Panc1 (cell line): Measurements from ENCODE around the gene INTS6. TPM values are rescaled to one million over a fixed set of nuclear protein-coding genes. Genes with fewer than 3 reads are reported as not detected.

Source experiments
- ATAC-seq: fragments of 200-7000 bp; cut with Tn5 transposase; 2 replicates; pipeline ENCODE4 v1.9.1; 2020; ENCODE audit warnings: mild to moderate bottlenecking, moderate library complexity
- BruUV-seq: library from RNA; stranded (reverse); fragments of 400-500 nt; replicated peaks from 2 replicates; lab custom pipeline; 2021; lab: Mats Ljungman, UMichigan
- CTCF ChIA-PET: fragments of 300-600 bp; sonication (Branson Sonifier 250); formaldehyde crosslinking; loops from one replicate; lab custom pipeline; 2022; ENCODE audit warnings: antibody characterized with exemption; lab: Charles Lee
- POLR2A ChIA-PET: fragments of 300-600 bp; sonication (Branson Sonifier 250); formaldehyde crosslinking; loops from one replicate; lab custom pipeline; 2022; ENCODE audit warnings: antibody characterized with exemption; lab: Charles Lee
- DNase-seq: peaks from one replicate; pipeline ENCODE4 v3.0.0-alpha.2; 2010; ENCODE audit warnings: low read depth, low spot score
- H3K27ac ChIP-seq: 2 replicates; pipeline ENCODE4 v1.5.1; 2011; ENCODE audit warnings: mild to moderate bottlenecking, low read length, inconsistent platforms
- H3K27me3 ChIP-seq: fragments of 200-500 bp; sonication (Bioruptor generic); 2 replicates; pipeline ENCODE4 v1.6.0; 2014; ENCODE audit warnings: low read length, inconsistent platforms; ENCODE audit not compliant: control insufficient read depth, insufficient read depth
- H3K36me3 ChIP-seq: fragments of 200-500 bp; sonication (Bioruptor generic); 2 replicates; pipeline ENCODE4 v1.5.1; 2014; ENCODE audit warnings: inconsistent platforms, mild to moderate bottlenecking, low read length, moderate library complexity; ENCODE audit not compliant: control insufficient read depth, insufficient read depth
- H3K4me1 ChIP-seq: 2 replicates; pipeline ENCODE4 v1.5.1; 2011; ENCODE audit warnings: inconsistent platforms, mild to moderate bottlenecking, low read length, moderate library complexity; ENCODE audit not compliant: control insufficient read depth, insufficient read depth
- H3K4me3 ChIP-seq, 2 experiments: 2 replicates each; pipeline ENCODE4 v1.5.1; 2011 to 2012; ENCODE audit warnings: low read depth in 2 of 2, low read length in 2 of 2, mild to moderate bottlenecking in 2 of 2, inconsistent platforms in 1 of 2, moderate library complexity in 1 of 2
- H3K9me3 ChIP-seq: fragments of 200-500 bp; sonication (Bioruptor generic); 2 replicates; pipeline ENCODE4 v1.5.1; 2014; ENCODE audit warnings: low read depth, mild to moderate bottlenecking, inconsistent platforms, low read length, moderate library complexity; ENCODE audit not compliant: control insufficient read depth, insufficient read depth
- CTCF ChIP-seq: fragments of 450-650 bp; IDR thresholded peaks from 2 replicates; pipeline ENCODE4 v1.5.1; 2017; ENCODE audit warnings: mild to moderate bottlenecking
- POLR2AphosphoS5 ChIP-seq: IDR thresholded peaks from 2 replicates; pipeline ENCODE4 v1.6.1; 2012; ENCODE audit warnings: mild to moderate bottlenecking, low read depth, low read length, moderate library complexity
- REST ChIP-seq, 2 experiments: IDR thresholded peaks; 2 replicates each; pipeline ENCODE4 v1.6.1; 2011 to 2012; ENCODE audit warnings: low read depth in 2 of 2, control low read depth in 1 of 2, low read length in 1 of 2, mild to moderate bottlenecking in 1 of 2, moderate library complexity in 1 of 2; ENCODE audit not compliant: insufficient read depth in 1 of 2
- SIN3A ChIP-seq: IDR thresholded peaks from 2 replicates; pipeline ENCODE4 v1.6.1; 2012; ENCODE audit warnings: low read depth, mild to moderate bottlenecking, low read length, moderate library complexity, borderline replicate concordance; ENCODE audit not compliant: insufficient read depth
- TCF7L2 ChIP-seq: IDR thresholded peaks from 2 replicates; pipeline ENCODE4 v1.6.1; 2011; ENCODE audit warnings: mild to moderate bottlenecking, low read depth, low read length, inconsistent platforms
- in situ Hi-C: cut with HindIII; loops from 2 replicates; pipeline ENCODE4 v1.10.0; 2016; ENCODE audit warnings: low sequenced_read_pairs, low pct_unique_long_range_greater_than_20kb
- intact Hi-C: fragments of 100-400 bp; cut with micrococcal nuclease; formaldehyde crosslinking; loops from one replicate; pipeline ENCODE4 v1.10.0; 2022; ENCODE audit not compliant: unreplicated experiment
- total RNA-seq: library from RNA; stranded (reverse); gene quantifications from one replicate; pipeline ENCODE4 v1.2.1, GENCODE V29; 2021; ENCODE audit not compliant: unreplicated experiment

Gene INTS6
- total RNA-seq, 1 experiment from 2014 or later: 33.2 TPM

GRCh38 chr13:51477653-51478324 is 25.0 kb upstream of the INTS6 start:
- ATAC-seq: no peak
- Histone ChIP-seq H3K4me1 (no peaks in the 10 kb centered on the region), H3K27me3 (no peaks in the 10 kb centered on the region), H3K9me3 (no peaks in the 10 kb centered on the region), H3K4me3 (no peak overlapping the region), H3K27ac (no peak overlapping the region), H3K36me3 (no peaks in the 10 kb centered on the region)
- POLR2A ChIA-PET: no interaction called here
- no peak for DNase-seq
- intact Hi-C loops: no loop called here
- CTCF ChIA-PET: no interaction called here
- TF ChIP-seq REST (IDR thresholded peaks at IDR 0.05; ENCODE audit: insufficient read depth in 1 of 2, low read depth in 2 of 2, low read length in 1 of 2) (no peak), CTCF (no peak), POLR2AphosphoS5 (no peak), SIN3A (no peak), TCF7L2 (no peak)
- in situ Hi-C loops: no loop called here
- BruUV-seq: no TSS peak

DNA sequence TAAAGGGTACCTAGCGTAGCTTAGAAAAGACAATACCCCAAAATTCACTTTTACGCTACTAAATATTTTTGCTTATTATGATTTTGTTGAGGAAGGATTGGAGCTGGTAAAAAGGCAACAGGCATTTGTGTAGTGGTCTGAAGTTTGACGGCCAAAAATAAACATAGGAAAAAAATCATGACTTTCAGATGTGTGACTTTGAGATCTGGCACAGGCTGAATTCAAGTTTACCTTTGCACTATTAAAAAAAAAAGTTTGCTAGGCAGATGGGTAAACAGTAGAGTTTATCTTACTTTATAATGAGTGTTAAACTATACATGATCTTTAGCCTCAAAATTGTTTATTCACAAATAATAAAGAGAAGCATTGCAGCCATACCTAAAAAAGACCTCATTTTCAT is 24.3 kb upstream of the INTS6 start:
- DNase-seq (no peak), ATAC-seq (no peak)
- Histone ChIP-seq H3K9me3 (no peaks in the 10 kb centered on the region), H3K4me1 (no peaks in the 10 kb centered on the region), H3K36me3 (no peaks in the 10 kb centered on the region), H3K27ac (no peak overlapping the region), H3K4me3 (no peak overlapping the region), H3K27me3 (no peaks in the 10 kb centered on the region)
- no peak for TF ChIP-seq REST (IDR thresholded peaks at IDR 0.05; ENCODE audit: insufficient read depth in 1 of 2, low read depth in 2 of 2, low read length in 1 of 2)
- no peak for TF ChIP-seq POLR2AphosphoS5
- TF ChIP-seq CTCF: no peak
- no peak for TF ChIP-seq TCF7L2
- no peak for TF ChIP-seq SIN3A
- intact Hi-C loops: no loop called here
- no TSS peak for BruUV-seq
- in situ Hi-C loops: no loop called here
- POLR2A ChIA-PET: no interaction called here
- CTCF ChIA-PET: no interaction called here
